PC-9 (cell line): ENCODE measurements around the gene SFI1.

Source experiments
- CTCF ChIP-seq: fragments of 200-600 bp; sonication (generic); conservative IDR thresholded peaks from 2 replicates; pipeline ENCODE4 v1.6.1; 2017; ENCODE audit warnings: mixed run types, antibody characterized with exemption, mild to moderate bottlenecking, moderate library complexity
- EZH2 ChIP-seq: fragments of 200-600 bp; sonication (generic); IDR thresholded peaks from 2 replicates; pipeline ENCODE4 v1.8.0; 2017; ENCODE audit warnings: antibody characterized with exemption, low read depth

- no peak for TF ChIP-seq CTCF
- no peak for TF ChIP-seq EZH2
Observed at GRCh38 chr22:31603081-31603525, 106.8 kb downstream of the SFI1 start.
